Caki2 (cell line): ENCODE data around the gene GLRA3. TPM values are rescaled to one million over a fixed set of nuclear protein-coding genes. Genes with fewer than 3 reads are reported as not detected.
A peak's percentile ranks its signal among the peaks of the same experiment; 100 is the strongest.
"Not testable (repeated sequence)": the region's sequence is repeated elsewhere in the genome, so short reads cannot be mapped to it uniquely, and the experiment has no call there.

ENCODE experiments used
- DNase-seq: peaks from one replicate; pipeline ENCODE4 v3.0.0-alpha.2; 2015; ENCODE audit warnings: low read depth
- in situ Hi-C: cut with HindIII; loops from 2 replicates; pipeline ENCODE4 v1.10.0; 2016; ENCODE audit warnings: low sequenced_read_pairs, low pct_unique_long_range_greater_than_20kb, mixed read lengths
- total RNA-seq: library from RNA; depleted of rRNA; stranded (reverse); fragments of >200 nt; shearing (Covaris generic); gene quantifications from 2 replicates; pipeline ENCODE4 v1.2.3, GENCODE V29; 2014; ENCODE audit warnings: low replicate concordance

GLRA3 gene
- total RNA-seq, 1 experiment from 2014 or later, result not detected

DNA sequence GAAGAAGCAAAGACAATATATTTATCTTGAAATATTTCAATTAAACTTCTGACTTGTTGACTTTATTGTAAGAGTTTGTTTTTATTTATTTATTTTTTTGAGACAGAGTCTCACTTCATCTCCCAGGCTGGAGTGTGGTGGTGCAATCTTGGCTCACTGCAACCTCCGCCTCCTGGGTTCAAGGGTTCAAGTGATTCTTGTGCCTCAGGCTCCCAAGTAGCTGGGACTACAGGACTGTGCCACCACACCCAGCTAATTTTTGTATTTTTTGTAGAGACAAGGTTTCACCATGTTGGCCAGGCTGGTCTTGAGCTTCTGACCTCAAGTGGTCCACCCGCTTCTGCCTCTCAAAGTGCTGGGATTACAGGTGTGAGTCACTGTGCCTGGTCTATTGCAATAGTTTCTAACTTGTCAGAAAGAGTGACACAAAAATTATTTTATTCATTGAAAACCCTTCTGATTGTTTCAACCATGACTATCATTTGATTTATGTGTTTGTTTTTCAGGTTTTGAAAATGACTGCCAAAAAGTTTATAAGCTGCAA lies 199.1 kb downstream of the GLRA3 start:
- in situ Hi-C loops, result not testable (repeated sequence)

DNA sequence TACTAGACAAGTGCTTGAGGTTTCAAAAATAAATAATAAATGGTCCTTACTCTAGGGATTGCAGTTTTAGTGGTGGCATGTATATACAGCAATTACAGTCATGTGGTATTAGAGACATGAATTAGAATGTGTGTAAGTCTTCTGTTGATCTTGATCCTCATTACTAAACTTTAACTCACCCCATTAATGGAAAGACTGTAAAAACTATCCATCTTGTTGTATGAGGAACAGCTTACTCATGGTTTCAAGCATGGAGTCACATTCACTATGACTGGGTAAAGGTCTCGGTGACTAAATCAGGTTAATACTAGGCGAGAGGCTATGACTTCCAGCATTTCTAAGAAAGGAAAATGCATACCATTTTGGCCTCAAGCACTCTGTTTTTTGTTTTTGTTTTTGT lies 199.8 kb downstream of the GLRA3 start:
- in situ Hi-C loops, result no loop called here
- peak; percentile 21 for DNase-seq

More for the DNA sequence above, 199.1 kb downstream of the GLRA3 start:
- not testable (repeated sequence) for DNase-seq

DNA sequence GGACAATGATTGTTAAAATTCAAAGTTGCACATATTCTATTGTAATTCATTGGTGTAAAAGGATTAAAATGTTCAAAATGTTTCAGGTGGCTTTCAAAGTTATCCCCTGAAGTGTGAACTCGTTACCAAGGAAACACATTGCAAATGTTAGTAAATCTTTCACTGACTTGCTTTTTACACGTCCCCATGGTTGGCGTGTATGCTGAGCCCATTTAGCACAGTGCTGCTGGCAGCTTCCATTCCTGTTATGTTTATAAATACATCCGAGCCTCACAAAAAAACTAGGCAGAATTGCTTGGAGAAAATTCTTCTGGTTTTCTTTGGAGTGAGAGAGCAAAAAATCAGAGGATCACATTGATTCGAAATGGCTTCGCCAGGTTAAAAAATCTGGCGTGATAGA lies 200.9 kb downstream of the GLRA3 start:
- in situ Hi-C loops, result no loop called here
- no peak for DNase-seq

DNA sequence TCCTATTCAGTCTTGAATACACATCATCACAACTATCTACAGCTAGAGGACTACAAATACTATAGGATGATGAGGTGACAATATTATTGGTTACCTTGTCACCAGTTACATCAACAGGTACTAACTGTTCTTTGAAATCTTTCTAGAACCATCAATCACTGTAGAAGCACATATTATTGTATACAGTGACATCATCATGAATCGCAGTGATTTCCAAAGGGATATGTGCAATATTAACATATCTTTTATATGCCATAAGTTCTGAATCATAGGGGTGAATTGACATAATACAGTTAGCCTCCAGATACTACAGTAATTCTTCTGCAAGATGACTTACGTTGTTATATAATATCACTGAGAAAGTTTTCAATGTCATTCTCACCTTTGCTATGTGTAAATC lies 201.6 kb downstream of the GLRA3 start:
- in situ Hi-C loops, result no loop called here
- DNase-seq, result no peak

DNA sequence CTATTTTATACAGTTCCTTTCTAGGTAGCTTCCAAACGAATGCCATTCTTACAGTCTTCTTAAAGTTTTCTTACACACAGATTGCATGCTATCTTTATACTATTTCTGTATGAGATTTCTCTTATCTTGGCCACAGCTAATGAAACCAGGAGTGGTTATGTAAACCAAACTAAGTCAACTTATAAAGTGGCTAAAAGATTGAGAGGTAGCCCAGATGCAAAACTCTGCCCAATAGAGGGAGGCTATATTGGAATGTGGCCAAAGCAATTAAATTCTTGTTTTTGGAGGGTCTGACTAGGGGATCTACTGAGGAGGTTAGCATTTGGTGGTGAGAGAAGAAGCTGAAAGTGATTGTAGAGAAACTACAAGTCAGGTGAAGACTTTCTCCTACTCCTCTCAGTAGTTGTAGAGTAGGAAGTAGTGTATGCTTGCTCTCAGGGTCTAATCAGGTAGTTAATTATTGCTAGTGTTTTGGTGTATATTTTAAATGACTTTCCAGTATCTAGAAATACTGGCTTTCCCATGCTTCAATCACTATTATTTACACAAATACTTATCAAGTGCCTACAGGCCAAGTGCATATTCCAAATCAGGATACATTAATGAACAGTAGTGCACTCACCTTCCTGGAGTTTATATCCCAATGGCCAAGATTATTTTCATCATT lies 202.6 kb downstream of the GLRA3 start:
- DNase-seq, result no peak
- in situ Hi-C loops, result no loop called here

DNA sequence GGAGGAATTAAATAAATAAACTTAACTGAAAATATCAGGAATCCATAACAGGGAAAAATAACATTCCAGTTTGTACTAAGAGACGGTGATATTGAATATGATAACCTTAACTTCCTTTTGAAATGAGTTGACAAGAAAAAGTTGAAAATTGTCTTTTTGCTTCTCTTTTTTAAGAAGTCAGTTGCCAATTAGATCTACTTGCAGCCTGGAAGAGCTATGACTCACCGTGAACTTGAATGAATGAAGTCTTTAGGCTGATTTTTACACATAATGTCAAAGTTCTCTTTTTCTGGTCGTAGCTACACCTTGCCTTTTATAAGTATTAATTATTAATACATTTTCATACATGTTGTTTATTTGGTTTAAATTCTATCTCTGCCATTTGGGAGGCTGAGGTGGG lies 212.4 kb downstream of the GLRA3 start:
- in situ Hi-C loops, result no loop called here
- no peak for DNase-seq

DNA sequence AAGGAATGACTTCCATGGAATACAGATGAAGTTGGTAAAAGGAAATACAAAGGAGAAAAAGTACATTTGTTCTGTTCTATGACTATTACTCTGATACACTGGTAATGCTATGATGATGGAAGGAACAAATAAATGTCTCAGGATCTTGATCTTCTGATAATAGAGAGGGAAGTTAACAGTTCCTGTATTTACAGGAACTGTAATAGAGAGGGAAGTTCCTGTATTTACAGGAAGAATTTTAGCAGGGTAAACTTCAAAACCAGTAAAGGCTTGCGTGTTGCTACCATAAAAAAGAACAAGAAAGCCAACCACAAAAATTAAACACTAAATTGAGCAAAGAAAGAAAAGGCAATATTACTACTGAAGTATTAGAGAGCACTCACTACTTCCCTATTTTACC lies 215.1 kb downstream of the GLRA3 start:
- in situ Hi-C loops, result no loop called here
- DNase-seq, result no peak

DNA sequence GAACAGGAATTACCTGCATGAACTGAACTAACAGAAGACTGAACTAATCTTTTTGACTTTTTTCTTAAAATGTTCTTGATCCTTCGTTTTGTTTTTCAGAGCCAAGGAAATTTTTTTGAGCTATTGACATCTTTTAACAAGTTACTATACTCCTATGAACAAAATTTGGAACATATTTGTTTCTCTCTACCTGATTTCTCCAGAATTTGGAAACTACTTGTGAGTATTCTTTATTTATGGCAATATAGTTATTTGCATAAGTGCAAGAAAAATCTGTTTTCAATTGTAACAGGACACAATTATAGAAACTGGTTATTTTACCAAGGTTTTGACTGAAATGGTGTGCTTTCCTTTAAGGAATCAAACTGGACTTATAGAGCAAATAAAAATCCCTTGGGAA lies 217.3 kb downstream of the GLRA3 start:
- in situ Hi-C loops, result no loop called here

DNA sequence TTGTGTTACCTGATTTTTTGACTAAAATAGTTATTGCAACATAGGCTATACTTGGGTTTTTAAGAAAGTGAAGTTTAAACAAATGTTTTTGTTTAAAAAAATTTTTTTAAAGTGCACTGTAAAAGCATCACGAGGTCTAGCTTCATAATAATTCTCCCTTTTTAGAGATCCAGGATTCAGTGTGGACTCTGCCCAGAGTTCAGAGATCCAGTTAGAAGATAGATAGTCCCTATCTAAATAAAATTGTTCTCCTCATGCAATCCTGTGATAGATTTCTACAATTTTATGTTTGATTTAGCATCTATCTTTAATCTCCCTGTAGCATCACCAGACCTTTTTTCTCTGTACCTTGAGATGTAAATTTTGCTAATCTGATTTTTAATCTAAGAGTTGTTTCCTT lies 221.3 kb downstream of the GLRA3 start:
- no peak for DNase-seq
- in situ Hi-C loops, result no loop called here

More for the DNA sequence above, 217.3 kb downstream of the GLRA3 start:
- no peak for DNase-seq

DNA sequence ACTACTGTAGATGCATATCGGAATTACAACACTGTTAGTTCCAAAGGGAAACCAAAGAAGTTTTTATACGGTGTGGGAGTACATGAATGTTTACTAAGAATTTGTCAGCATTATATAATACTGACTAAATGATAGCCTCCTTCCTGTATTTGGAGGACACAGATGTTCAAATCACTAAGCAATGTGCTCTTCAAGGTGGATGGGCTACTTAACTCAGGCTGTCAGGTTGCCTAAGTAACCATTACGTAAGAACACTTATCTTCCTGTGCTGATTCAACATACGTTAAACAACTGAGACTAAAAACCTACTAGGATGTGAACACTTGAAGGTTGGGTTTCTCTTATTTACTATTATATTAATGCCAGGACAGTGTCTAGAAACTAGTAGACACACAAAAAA lies 224.8 kb downstream of the GLRA3 start:
- in situ Hi-C loops, result no loop called here
- no peak for DNase-seq

DNA sequence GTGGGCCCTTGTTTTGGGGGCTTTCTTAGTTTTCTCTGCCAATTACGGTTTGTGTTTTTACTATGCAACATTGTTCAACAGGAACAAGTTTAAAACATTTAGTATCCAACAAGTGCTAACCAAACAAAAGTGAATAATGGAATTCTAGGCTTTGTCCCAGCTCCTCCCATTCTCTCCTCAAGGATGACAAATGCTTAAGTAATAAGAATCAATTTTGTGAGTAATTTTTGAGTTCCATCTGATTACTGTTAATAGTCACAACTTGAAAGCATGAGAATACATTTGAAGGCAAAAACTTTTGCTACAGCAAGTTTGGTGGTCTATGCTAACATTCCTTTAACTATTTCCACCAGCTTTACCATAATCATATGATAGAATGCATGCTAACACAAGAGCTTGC lies 228.7 kb downstream of the GLRA3 start:
- DNase-seq, result no peak
- in situ Hi-C loops, result no loop called here

DNA sequence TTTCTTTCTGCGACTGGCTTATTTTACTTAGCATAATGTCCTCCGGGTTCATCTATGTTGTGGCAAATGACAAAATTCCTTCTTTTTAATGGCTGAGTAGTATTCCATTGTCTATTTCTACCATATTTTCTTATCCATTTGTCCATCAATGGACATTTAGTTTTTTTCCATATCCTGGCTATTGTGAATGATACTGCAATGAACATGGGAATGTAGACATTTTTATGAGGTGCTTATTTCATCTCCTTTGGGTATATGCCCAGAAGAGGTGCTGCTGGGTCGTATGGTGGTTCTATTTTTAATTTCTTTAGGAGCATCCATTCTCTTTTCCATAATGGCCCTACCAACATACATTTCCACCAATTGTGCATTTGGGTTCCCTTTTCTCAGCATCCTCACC lies 230.2 kb downstream of the GLRA3 start:
- in situ Hi-C loops, result no loop called here
- DNase-seq, result no peak

DNA sequence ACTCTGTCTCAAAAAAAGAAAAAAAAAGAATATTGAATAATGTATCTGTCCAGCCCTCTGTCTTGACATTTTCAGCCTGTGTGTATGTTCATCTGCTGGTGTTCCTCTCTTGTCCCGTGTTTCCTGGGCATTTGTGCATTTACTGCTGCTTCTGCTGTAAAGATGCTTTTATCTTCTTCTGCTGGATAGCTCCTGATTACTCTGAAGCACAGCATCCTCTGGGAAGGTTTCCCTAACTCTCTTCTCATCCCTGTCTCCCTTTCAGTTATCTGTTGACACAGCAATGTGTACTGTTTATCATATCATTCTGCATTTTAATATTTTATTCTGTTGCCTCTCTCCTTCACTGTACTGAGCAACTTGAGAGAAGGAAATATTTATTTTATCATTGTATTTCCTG lies 232.5 kb downstream of the GLRA3 start:
- DNase-seq, result no peak
- in situ Hi-C loops, result no loop called here

DNA sequence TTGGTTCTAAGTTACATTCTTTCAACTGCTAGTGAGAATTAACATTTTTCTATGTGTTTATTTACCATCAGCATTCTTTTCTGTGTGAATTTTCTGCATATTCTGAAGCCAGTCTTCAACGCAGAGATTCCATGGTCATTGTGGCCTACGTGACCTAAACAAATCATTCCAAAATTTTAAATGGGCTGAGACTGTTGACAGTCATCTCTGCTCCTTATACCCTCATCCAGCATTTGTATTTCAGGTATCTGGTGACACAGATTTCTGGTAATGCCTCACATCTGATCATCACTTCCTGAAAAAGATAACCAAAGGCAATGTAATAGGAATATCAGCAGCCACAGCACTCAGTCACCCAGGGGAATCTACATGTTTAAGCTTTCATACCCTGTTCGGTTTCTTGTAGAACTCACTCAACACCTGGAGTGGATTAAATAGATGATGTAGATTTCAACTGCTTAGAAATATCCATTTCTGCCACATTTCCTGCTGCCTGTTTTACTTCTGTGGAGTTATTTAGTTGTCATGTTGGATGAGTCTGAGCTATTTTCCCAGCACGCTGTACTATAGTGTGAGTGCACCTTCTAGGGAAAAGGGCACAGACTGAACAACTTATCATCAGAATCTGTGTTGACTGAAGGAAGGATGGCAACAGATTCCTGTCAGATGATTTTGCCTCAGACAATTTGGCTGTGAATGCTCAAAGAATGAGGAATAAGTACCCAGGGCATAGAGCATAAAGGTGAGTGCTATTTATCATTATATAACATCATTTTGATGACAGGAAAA lies 233.7 kb downstream of the GLRA3 start:
- peak; percentile 5 for DNase-seq
- in situ Hi-C loops, result no loop called here

DNA sequence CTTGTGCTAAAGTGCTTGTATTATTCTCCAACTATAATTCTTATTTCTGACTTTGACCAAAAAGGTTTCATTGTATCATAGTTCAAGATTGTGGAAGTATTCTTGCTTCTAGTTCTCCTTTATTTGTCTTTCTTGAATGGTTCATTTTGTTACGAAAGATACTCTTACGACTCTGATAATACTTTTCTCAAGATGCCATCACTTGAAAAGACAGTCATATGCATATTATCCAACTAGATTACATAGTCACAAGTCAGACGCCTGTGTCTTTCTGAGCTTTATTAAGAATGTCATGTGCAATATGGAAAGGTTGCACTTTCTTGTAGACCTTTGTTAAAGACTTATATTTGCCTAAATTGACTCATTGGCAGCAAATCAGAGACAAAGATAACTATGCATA lies 235.3 kb downstream of the GLRA3 start:
- no peak for DNase-seq
- in situ Hi-C loops, result no loop called here

DNA sequence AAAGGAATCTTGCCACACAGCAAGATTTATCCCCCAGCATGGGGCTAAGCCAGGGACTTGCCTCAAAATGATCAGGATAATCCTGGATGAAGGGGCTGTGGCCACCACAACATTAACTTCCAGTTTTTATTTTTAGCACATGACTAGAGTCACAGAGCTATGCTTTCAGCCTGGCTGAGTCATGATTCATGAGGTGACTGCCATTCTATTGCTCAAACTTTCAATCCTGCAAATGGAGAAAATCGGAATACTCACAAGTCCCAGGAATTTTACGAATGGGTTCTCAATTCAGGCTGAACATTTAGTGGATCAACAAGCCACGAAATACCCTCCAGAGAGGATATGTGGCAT lies 236.1 kb downstream of the GLRA3 start:
- DNase-seq, result peak; percentile 28
- in situ Hi-C loops, result no loop called here

DNA sequence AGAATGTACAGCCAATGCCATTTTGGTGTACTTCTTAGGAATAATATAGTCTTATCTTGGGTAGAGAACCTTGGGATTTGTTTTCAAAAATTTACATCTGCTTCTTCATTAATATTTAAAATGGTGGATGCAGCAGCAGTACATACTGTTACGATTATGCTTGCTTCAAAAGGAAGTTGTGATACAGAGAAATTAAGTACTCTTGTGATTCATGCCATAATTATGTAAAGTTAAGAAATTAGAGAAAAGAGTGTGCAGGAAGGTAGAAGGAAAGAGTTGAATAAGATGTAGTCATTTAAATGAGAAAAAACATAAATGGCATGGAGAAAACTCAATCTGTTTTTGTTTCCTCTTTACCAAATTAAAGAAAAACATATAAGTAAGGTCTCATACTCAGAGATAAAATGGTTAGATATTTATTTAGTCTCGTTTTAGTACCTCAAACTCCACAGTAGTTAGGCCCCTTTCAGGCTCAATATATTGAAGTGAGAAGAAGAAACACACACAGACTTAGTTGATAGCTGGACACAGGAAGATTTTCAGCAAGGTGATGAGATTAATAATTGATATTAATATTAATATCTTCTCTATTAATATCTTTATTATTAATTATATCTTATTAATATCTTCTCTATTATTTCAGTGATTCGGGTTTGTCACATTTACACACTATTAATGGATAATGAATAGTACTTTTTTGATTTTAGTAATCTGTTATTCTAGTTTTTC lies 236.6 kb downstream of the GLRA3 start:
- no peak for DNase-seq

DNA sequence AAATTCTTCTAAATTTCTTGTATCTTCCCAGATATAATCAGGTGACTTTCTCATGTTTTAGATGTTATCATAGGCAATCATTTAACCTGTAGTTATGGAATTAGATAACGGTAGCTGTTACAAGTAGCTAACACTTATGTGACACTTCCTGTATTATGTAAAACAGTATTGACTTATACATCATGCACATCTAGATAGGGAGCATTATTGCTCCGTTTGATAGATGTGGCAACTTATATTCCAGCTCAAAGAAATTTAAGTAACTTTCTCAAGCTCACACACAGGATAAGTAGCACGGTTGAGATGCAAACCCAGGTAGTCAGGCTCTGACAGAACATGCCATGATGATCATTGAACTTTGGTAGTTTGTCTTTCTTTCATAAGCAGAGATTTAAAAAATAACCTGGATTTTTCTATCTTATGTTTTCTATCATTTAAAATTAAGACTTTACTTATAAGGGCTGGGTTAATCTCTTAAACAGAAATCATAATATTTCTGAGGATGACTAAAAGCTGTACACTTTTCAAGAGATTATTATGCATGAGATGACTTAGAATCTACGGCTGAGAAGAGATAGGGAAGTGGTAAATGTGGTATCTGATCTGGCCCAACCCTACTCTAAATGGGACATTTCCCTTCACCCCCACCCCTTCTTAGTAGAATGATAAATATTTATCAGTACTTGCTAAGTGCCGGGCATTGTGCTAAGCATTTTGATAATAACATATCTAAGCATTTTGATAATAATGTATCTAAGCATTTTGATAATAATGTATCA lies 237.6 kb downstream of the GLRA3 start:
- no peak for DNase-seq
- in situ Hi-C loops, result no loop called here

More for the DNA sequence above, 236.6 kb downstream of the GLRA3 start:
- in situ Hi-C loops, result no loop called here
